SKM-1 treated with dmso at 0.1 percent for 144 hours (cell line): ENCODE results near the gene SIGLEC9.

Experiments used
- DNase-seq: peaks from one replicate; lab custom pipeline; 2025; ENCODE audit not compliant: unreplicated experiment; lab: John Stamatoyannopoulos, UW

The SIGLEC9 gene

GRCh38 chr19:51122112-51122981 is 2.4 kb upstream of the SIGLEC9 start:
- no peak for DNase-seq

DNA sequence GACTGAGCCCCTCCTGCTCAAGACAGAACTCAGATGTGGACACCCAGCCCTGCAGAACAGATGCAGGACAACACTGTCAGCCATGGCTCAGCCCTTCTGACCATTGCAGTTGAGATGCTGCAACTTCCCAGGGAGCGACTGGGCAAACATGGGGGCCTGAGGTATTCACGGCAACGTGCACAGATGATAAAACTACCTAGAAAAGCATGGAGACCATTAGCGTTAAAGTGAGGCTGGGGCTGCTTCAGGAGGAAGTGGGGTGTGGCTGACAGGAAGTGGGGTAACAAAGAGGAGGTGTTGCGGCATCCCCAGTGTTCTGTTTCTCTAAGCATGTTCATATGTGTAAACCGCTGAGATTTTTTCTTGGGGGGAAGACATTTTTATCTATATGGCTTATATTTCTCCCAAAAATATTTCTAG is 1.3 kb upstream of the SIGLEC9 start:
- DNase-seq = peak; percentile 61

DNA sequence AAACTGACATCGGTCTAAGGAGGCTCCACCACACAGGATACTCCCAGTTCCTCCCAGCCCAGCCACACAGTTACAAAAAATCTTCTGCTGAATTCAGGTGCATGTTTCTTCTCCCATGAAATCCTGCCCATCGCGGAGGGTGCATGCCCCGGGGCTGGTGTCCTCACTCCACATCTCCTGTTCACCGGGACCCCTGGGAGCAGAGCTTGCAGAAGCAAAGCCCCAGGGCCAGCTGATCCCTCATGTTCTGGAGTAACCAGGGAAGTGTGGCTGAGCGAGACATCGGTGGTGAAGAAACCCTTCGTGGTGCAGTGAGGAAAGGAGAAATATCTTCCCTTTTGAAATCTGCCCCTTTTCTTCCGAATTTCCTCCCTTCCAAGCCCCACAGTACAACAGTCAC is 904 bp upstream of the SIGLEC9 start:
- DNase-seq = no peak

DNA sequence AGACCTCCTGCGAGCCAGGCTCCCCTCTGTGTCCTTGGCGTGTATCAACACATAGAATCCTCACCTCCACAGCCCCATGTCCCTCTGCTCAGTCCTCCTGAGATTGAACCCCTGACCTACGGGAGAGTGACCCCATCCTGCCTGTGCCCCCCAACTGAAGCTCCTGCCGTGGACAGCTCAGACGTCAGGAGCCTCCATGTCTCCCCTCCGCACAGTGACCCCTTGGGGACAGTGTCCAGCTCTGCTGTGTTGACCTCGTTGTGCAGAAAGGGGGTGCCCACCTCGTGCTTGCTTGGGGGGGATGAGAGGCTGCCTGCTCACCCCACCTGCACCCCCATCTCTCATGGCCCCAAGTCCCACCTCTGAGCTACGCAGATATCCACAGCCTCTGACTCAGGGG is 490 bp upstream of the SIGLEC9 start:
- no peak for DNase-seq

DNA sequence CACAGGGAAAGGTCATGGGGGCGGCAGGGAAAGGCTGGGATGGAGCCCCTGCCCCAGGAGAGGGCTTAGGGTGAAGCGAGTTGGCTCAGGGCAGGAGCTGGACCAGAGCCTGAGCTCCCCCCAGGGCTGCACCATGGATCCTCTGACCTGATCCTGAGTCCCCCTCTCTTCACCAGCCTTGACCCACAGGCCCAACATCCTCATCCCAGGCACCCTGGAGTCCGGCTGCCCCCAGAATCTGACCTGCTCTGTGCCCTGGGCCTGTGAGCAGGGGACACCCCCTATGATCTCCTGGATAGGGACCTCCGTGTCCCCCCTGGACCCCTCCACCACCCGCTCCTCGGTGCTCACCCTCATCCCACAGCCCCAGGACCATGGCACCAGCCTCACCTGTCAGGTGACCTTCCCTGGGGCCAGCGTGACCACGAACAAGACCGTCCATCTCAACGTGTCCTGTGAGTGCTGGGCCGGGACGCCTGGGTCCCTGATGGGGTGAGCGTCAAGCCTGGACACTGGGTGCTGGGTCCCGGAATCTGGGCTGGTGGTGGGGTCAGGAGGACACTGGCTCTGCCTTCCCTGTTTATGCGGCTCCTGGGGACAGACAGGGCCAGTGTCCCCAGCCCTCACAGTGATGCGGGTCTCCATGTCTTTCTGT is 842 bp downstream of the SIGLEC9 start:
- no peak for DNase-seq

DNA sequence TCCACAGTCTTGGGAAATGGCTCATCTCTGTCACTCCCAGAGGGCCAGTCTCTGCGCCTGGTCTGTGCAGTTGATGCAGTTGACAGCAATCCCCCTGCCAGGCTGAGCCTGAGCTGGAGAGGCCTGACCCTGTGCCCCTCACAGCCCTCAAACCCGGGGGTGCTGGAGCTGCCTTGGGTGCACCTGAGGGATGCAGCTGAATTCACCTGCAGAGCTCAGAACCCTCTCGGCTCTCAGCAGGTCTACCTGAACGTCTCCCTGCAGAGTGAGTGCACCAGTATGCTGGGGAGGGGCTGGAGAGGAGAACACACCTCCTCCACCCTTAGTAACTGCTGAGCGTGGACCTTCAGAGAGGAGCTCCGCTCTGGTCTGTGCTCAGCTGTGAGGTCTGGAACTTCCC is 2.3 kb downstream of the SIGLEC9 start:
- no peak for DNase-seq

GRCh38 chr19:51127755-51128154 is 3.0 kb downstream of the SIGLEC9 start:
- DNase-seq = peak; percentile 41

DNA sequence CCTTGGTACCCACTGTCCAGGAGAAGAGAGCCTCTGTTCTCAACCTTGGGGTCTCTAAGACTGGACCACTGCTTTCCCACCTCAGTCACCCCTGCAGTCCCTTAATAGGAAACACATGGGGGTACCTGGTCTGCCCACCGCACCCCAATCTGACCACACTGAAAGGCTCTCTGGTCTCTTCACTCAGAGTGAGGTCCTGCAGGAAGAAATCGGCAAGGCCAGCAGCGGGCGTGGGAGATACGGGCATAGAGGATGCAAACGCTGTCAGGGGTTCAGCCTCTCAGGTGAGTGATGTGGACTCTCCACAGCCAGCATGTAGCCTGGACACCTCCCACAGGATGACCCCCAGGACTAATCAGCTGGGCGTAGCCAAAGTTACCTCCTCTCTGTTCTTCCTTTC is 3.5 kb downstream of the SIGLEC9 start:
- DNase-seq = no peak

- no peak for DNase-seq
Observed at GRCh38 chr19:51129716-51130115, 5.0 kb downstream of the SIGLEC9 start.

- DNase-seq = no peak
Observed at GRCh38 chr19:51131780-51132680, 7.3 kb downstream of the SIGLEC9 start.

GRCh38 chr19:51135004-51135403 is 10.3 kb downstream of the SIGLEC9 start:
- no peak for DNase-seq

DNA sequence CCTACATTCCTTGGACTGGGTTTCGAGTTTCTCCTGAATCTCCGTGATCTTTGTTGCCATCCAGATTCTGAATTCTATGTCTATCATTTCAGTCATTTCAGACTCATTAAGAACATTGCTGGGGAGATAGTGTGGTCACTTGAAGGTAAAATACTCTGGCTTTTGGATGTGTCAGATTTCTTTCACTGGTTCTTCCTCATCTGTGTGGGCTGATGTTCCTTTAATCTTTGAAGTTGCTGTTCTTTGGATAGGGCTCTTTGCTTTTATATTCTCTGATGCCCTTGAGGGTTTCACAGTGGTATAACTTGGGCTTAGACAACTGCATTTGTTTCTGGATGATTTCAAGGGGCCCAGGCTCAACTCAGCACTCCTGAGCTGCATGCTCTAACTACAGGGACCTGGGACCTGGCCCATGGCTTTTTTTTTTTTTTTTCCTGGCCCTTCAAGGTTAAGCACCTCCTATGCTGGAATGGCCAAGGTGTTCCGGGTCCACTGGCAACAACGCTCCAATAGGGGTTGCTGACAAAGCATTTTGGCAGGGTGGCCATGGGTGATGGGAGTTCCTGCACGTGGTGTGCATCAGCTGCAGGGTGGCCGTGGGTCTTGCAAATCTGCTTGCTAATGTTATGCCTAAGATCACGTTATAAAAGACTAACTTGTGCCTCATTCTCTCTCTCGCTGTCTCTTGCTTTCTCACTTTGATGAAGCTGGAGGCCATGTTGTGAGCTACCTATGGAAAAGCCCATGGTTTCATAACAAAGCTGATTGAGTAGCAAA is 11.5 kb downstream of the SIGLEC9 start:
- no peak for DNase-seq

GRCh38 chr19:51136851-51137551 is 12.3 kb downstream of the SIGLEC9 start:
- peak; percentile 66 for DNase-seq

DNA sequence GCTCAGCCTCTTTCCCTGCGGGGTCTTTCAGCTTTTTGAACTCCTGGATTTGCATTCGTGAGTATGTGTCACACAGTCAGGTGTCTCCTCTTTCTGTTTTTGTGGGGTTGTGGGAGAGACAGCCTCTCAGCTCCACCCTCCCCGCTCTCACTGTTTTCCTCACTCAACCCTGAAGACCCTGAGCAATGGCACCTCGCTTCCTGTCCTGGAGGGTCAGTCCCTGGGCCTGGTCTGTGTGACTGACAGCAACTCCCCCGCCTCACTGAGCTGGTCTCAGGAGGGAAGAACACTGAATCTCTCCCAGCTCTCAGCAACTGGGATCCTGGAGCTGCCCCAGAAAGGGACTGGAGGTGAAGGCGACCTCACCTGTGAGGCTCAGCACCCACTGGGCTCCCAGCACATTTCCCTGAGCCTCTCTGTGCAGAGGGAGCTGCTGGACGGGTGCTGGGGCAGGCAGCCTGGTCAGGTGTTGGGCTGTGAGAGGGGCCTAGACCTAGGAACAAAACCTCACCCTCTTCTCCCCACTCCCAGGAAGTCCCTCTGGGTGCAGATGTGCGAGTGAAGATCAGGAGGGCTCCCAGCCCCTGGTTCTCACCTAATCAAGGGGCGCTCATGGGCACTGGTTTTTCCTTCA is 13.2 kb downstream of the SIGLEC9 start:
- DNase-seq = no peak

DNA sequence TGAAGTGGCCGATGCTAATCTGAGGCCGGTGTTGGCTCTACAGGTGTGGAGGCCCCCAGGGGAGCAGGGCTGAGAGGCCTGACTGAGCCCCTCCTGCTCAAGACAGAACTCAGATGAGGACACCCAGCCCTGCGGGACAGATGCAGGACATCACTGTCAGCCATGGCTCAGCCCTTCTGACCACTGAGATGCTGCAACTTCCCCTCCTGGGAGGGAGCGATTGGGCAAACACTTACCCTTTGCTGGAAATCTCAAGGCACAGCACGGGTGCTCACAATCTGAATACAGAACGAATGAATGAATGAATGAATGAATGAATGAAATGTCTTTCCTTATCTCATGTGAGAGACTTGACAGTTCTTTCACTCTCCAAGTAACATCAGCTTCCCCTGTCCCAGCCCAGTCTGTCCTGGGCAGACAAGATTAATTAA is 13.9 kb downstream of the SIGLEC9 start:
- peak; percentile 59 for DNase-seq

- peak; percentile 58 for DNase-seq
Observed at GRCh38 chr19:51139299-51140014, 14.8 kb downstream of the SIGLEC9 start.

DNA sequence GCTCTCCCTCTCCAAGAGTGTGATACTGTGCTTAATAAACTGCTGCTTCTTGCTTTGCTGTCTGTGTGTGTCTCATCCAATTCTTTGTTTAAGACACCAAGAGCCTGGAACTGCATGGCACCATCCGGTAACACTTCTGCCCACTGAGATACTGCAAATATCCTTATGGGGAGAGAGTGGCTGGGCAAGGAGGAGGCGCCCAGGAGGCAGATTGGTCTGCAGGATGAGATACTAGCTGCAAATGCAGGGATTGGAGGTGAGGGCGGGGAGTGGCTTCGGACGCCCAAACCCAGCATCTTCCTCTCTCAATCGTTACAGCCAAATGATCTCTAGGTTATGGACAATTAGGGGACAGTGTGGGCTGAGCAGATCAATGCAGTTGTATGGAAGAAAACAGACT is 15.7 kb downstream of the SIGLEC9 start:
- DNase-seq = no peak

GRCh38 chr19:51141181-51141580 is 16.5 kb downstream of the SIGLEC9 start:
- DNase-seq = no peak

DNA sequence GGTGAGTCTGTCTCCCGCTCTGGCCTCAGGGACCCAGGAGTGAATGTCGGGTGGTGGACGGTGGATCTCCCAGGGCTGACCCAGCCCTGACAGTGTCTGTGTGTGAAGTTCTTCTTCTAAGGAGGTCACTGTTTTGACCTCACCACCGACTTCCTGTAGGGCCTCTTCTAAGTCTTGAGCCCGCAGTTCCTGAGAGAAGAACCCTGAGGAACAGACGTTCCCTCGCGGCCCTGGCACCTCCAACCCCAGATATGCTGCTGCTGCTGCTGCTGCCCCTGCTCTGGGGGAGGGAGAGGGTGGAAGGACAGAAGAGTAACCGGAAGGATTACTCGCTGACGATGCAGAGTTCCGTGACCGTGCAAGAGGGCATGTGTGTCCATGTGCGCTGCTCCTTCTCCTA is 17.4 kb downstream of the SIGLEC9 start, which contains the start of gene SIGLEC7:
Gene SIGLEC7 (plus strand): TSS at position 183 of the 400 bp plus-strand sequence. CDS start 69 bp downstream, at position 252.
- no peak for DNase-seq
